ENCODE measurements around the gene DNHD1. TPM values are rescaled to one million over a fixed set of nuclear protein-coding genes. Genes with fewer than 3 reads are reported as not detected.
A peak's percentile ranks its signal among the peaks of the same experiment; 100 is the strongest.

Gene DNHD1
- total and polyA plus RNA-seq, 9 of the 15 experiments (the other 6 are each of a cell fraction or from before 2014, with no cell fraction given), result 0.82 to 9.7 (median 3.8) TPM

DNA sequence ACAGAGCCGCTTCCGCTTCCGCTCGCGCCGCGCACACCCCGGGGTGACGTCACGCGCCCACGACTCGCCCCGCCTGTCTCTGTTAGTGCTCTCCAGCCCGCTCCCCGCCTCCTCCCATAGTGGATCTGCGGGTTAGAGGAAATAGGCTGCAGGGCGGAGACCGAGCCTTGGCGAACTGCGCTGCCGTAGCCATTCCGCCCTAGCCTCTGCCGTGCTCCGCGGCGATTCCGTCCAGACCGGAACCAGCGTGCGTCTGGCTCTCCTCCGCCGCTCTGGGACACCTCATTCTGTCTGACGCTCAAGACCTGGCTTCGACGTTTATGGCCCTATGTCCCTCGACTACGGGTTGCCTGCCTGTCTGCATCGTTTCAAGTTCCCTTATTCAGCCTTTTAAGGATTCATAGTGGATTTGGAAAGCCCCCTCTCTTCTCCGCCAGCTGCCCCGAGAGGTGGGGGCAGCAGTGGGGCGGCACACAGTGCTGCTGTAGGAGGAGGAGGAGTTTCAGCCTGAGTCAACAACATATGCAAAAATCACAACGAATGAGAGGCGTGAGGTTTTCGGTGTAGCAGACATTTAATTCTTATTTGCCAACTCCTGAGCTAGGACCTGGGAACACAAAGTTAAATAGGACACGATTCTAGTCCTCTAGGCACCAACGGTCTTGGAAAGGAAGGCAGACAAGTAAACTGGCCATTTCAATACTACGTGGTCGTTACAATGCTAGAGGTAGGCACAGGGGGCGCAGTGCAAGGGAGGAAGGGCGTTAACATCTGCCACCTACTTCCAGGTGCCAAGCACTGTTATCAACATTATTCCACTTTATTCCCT is 115.3 kb downstream of the DNHD1 start, which contains the start of gene TAF10 (continued):
- TF ChIP-seq GABPB1 (CRISPR knock-in tag; IDR thresholded peaks at IDR 0.05) (peak; percentile 91), EP400 (IDR thresholded peaks at IDR 0.05) (peak; percentile 83), LCOR (CRISPR knock-in tag; IDR thresholded peaks at IDR 0.05) (peak; percentile 95), SP1 (CRISPR knock-in tag; IDR thresholded peaks at IDR 0.05) (peak; percentile 82), ZNF76 (CRISPR knock-in tag; IDR thresholded peaks at IDR 0.05; ENCODE audit: borderline replicate concordance) (no peak), ZBTB26 (CRISPR knock-in tag; IDR thresholded peaks at IDR 0.05) (0 out of 2 replicates have a peak, but pooled peaks have one; percentile 79), SMC3 (conservative IDR thresholded peaks at IDR 0.05; ENCODE audit: insufficient read depth, low read depth, low read length) (0 out of 2 replicates have a peak, but pooled peaks have one; percentile 27), XRCC4 (IDR thresholded peaks at IDR 0.05; ENCODE audit: extremely low read depth, insufficient read depth, insufficient read length) (no peak), MYNN (IDR thresholded peaks at IDR 0.05) (peak; percentile 37; the same call in 1 of the 2 replicates), MYNN (CRISPR knock-in tag; IDR thresholded peaks at IDR 0.05) (no peak), SNIP1 (IDR thresholded peaks at IDR 0.05; ENCODE audit: low read depth) (peak; percentile 63; the same call in 1 of the 2 replicates), YBX1 (IDR thresholded peaks at IDR 0.05) (no peak), THRAP3 (IDR thresholded peaks at IDR 0.05; ENCODE audit: borderline replicate concordance) (no peak), POLR2B (IDR thresholded peaks at IDR 0.05; ENCODE audit: low read depth, partially characterized antibody) (peak; percentile 95), FOXK1 (CRISPR knock-in tag; IDR thresholded peaks at IDR 0.05; ENCODE audit: borderline replicate concordance) (peak; percentile 82)
- TF ChIP-seq, protein P1, sequence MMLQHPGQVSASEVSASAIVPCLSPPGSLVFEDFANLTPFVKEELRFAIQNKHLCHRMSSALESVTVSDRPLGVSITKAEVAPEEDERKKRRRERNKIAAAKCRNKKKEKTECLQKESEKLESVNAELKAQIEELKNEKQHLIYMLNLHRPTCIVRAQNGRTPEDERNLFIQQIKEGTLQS (IDR thresholded peaks at IDR 0.05), result peak; percentile 97
- TF ChIP-seq, protein P1 (CRISPR knock-in tag; conservative IDR thresholded peaks at IDR 0.05), result no peak; the same call in 1 of the 2 replicates
- TF ChIP-seq, protein P2, sequence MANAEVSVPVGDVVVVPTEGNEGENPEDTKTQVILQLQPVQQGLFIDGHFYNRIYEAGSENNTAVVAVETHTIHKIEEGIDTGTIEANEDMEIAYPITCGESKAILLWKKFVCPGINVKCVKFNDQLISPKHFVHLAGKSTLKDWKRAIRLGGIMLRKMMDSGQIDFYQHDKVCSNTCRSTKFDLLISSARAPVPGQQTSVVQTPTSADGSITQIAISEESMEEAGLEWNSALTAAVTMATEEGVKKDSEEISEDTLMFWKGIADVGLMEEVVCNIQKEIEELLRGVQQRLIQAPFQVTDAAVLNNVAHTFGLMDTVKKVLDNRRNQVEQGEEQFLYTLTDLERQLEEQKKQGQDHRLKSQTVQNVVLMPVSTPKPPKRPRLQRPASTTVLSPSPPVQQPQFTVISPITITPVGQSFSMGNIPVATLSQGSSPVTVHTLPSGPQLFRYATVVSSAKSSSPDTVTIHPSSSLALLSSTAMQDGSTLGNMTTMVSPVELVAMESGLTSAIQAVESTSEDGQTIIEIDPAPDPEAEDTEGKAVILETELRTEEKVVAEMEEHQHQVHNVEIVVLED (CRISPR knock-in tag; IDR thresholded peaks at IDR 0.05), result peak; percentile 52; the same call in 1 of the 2 replicates
